Measurements from ENCODE around the gene VPS37C.

VPS37C gene

DNA sequence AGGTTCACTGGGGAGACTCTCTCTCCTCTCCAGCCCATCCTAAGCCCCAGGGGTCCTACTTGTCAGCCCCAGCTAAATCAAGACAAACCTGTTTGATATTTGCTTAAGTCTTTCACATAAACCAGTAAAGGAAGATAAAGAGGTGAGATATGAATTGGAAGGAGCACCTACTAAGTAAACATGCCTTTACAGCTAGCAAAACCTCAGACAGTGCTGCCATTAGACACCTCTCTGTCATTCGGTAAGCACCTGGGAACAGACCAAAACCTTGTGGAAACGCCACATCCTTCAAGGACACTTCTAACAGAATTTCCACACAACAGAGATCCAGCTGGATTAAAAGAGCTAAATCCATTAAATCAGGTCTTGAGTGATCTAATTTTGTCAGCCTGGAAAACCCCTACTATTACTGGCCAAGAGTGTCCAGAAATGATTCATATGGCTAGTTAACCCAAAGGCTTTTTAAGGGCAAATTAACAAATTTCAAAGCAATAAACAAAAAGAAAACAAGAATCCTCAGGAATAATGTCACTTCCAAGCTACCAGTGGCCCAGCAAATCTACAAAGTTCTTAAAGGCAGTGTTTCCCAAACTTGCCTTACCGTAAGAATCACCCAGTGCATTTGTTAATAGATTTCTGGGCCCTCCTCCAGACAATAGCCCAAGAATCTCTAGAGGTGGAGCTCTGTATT, 2.4 kb downstream of the VPS37C start:
- TF ChIP-seq, protein P1, sequence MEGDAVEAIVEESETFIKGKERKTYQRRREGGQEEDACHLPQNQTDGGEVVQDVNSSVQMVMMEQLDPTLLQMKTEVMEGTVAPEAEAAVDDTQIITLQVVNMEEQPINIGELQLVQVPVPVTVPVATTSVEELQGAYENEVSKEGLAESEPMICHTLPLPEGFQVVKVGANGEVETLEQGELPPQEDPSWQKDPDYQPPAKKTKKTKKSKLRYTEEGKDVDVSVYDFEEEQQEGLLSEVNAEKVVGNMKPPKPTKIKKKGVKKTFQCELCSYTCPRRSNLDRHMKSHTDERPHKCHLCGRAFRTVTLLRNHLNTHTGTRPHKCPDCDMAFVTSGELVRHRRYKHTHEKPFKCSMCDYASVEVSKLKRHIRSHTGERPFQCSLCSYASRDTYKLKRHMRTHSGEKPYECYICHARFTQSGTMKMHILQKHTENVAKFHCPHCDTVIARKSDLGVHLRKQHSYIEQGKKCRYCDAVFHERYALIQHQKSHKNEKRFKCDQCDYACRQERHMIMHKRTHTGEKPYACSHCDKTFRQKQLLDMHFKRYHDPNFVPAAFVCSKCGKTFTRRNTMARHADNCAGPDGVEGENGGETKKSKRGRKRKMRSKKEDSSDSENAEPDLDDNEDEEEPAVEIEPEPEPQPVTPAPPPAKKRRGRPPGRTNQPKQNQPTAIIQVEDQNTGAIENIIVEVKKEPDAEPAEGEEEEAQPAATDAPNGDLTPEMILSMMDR (IDR thresholded peaks at IDR 0.05), result no peak

- TF ChIP-seq, protein P1 (IDR thresholded peaks at IDR 0.05), result no peak
These were observed 3.5 kb downstream of the VPS37C start for GRCh38 chr11:61157743-61158142.

GRCh38 chr11:61155741-61156140, 5.5 kb downstream of the VPS37C start:
- TF ChIP-seq, protein P1 (IDR thresholded peaks at IDR 0.05), result no peak

GRCh38 chr11:61155312-61155711, 5.9 kb downstream of the VPS37C start:
- TF ChIP-seq, protein P1 (IDR thresholded peaks at IDR 0.05), result no peak

DNA sequence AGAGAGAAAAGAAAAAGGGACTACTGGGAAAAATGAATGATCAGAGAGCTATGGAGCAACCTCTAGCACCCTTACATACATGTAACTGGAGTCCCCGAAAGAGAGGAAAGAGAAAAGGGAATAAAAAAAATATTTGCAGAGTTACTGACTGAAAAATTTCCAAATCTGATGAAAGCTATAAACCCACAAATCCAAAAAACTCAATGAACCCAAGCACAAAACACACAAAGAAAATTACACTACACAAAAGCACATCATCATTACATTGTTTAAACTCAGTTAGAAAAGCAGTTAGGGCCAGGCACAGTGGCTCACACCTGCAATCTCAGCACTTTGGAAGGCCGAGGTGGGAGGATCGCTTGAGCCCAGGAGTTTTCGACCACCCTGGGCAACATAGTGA, 6.7 kb downstream of the VPS37C start:
- TF ChIP-seq, protein P1 (IDR thresholded peaks at IDR 0.05), result no peak

- TF ChIP-seq, protein P1 (IDR thresholded peaks at IDR 0.05), result no peak
These were observed 7.6 kb downstream of the VPS37C start for GRCh38 chr11:61153593-61154095.

GRCh38 chr11:61152816-61153592, 8.2 kb downstream of the VPS37C start:
- TF ChIP-seq, protein P1 (IDR thresholded peaks at IDR 0.05), result no peak
